ENCODE measurements around the gene SWSAP1. TPM values are rescaled to one million over a fixed set of nuclear protein-coding genes. Genes with fewer than 3 reads are reported as not detected.

The SWSAP1 gene
- total RNA-seq, 1 donor from 2014 or later, result 2.7 TPM

DNA sequence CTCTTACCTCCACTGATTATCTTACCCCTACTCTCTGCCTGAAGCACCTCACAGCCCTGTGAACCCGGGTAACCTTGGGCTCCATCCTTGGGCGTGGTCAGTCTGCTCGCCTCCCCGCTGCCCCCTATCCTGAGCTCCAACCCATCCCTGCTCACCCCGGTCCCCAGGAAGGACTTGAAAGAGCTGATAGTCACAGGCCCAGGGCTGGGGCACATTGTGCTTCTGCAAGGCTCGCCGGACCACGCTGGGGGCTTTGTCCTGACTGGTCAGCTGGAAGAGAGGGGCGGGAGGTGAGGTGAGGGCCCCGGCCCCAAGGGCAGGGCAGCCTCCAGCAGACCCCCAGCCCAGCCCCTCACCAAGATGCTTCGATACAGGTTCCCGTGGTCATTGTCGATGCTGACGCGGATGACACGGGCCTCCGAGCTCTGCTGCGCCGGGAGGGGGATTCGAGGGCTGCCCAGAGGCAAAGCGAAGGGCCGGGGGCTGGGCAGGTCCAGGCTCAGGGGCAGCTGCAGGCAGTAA, 22.7 kb downstream of the SWSAP1 start:
- Mint-ChIP-seq H3K4me1 (no peaks in the 10 kb centered on the region), H3K4me3 (no peak overlapping the region), H3K27me3 (ENCODE audit: low read depth) (no peaks in the 10 kb centered on the region), H3K9me3 (no peaks in the 10 kb centered on the region), H3K36me3 (peaks cover 12% of the 10 kb centered on the region), H3K27ac (no peak overlapping the region)
- no peak for DNase-seq (ENCODE audit: low spot score in 2 of 2, unreplicated experiment in 2 of 2)
- TF ChIP-seq, protein P1, sequence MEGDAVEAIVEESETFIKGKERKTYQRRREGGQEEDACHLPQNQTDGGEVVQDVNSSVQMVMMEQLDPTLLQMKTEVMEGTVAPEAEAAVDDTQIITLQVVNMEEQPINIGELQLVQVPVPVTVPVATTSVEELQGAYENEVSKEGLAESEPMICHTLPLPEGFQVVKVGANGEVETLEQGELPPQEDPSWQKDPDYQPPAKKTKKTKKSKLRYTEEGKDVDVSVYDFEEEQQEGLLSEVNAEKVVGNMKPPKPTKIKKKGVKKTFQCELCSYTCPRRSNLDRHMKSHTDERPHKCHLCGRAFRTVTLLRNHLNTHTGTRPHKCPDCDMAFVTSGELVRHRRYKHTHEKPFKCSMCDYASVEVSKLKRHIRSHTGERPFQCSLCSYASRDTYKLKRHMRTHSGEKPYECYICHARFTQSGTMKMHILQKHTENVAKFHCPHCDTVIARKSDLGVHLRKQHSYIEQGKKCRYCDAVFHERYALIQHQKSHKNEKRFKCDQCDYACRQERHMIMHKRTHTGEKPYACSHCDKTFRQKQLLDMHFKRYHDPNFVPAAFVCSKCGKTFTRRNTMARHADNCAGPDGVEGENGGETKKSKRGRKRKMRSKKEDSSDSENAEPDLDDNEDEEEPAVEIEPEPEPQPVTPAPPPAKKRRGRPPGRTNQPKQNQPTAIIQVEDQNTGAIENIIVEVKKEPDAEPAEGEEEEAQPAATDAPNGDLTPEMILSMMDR (IDR thresholded peaks at IDR 0.05; ENCODE audit: unreplicated experiment), result no peak

DNA sequence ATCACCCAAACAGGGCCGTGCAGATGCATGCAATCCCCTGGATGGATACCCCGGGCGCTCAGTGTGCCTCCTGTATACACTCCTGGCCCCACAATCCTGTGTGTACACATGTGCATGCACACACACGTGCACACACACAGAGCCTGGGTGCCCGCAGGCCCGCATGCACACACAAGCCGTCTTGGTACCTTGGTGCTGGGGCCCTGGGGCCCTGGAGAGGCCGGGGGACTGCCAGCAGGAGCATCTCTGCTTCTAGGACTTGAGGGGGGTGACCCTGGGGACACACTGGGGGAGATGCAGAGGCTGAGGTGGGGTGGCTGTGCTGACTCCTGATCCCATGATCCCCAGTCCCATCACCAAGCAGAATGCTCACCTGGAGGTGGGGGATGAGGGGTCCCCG, 25.2 kb downstream of the SWSAP1 start:
- Mint-ChIP-seq H3K27me3 (ENCODE audit: low read depth) (no peaks in the 10 kb centered on the region), H3K9me3 (no peaks in the 10 kb centered on the region), H3K27ac (no peak overlapping the region), H3K4me1 (peaks cover under 1% of the 10 kb centered on the region), H3K36me3 (peaks cover 13% of the 10 kb centered on the region), H3K4me3 (no peak overlapping the region)
- TF ChIP-seq, protein P1 (IDR thresholded peaks at IDR 0.05; ENCODE audit: unreplicated experiment), result no peak
- no peak for DNase-seq (ENCODE audit: low spot score in 2 of 2, unreplicated experiment in 2 of 2)

DNA sequence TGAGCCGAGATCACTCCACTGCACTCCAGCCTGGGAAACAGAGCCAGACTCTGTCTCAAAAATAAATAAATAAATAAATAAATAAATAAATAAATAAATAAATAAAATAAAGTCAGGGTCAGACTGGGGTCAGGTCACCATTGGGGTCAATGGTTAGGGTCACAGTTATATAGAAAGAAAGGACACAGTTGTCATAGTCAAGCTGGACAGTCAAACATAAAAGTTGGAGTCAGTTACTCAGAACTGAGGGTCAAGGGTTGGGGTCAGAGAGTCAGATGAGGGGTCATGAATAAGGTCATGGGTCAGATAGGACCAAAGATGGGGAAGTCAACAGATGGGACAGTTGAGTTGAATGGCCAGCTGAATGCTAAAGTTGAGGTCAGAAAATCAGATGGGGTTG, 26.3 kb downstream of the SWSAP1 start:
- DNase-seq (ENCODE audit: low spot score in 2 of 2, unreplicated experiment in 2 of 2), result no peak
- no peak overlapping the region for H3K27ac Mint-ChIP-seq
- H3K4me3 Mint-ChIP-seq, result no peak overlapping the region
- peaks cover 6% of the 10 kb centered on the region for H3K4me1 Mint-ChIP-seq
- TF ChIP-seq, protein P1 (IDR thresholded peaks at IDR 0.05; ENCODE audit: unreplicated experiment), result no peak
- peaks cover 14% of the 10 kb centered on the region for H3K36me3 Mint-ChIP-seq
- H3K9me3 Mint-ChIP-seq, result no peaks in the 10 kb centered on the region
- no peaks in the 10 kb centered on the region for H3K27me3 Mint-ChIP-seq (ENCODE audit: low read depth)

DNA sequence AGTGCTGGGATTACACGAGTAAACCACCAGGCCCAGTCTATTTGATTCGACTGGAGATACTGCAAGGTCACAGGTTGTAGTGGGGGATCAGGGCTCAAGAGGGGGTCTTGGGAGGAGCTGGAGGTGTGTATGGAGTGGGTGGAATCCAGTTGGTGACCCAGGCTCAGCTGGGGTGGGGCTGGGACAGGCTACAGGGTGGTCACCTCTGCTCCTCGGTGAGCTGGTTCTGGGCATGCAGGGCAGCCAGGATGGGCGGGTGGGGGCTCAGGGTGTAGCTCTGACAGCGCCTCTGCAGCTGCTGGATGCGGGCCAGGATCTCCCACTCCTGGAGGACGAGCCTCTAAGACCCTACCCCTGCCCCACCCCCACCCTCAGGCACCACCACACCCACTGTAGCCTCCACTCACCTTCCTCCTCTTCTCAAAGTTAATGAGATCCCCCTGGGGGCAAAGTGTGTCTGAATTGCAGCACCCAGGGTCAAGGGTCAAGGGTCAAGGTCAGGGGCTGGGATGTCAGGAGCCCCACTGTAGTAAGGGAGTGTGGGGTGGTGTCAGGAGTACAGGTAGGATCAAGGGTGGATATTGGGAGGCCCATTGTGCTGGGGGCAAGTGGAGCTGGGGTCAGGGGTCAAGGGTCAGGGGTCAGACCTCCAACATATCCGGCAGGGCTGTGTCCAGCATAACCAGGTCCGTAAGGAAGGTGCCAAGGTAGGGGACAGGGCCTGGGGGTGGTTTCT, 27.5 kb downstream of the SWSAP1 start:
- H3K27ac Mint-ChIP-seq, result no peak overlapping the region
- TF ChIP-seq, protein P1 (IDR thresholded peaks at IDR 0.05; ENCODE audit: unreplicated experiment), result no peak
- peaks cover 6% of the 10 kb centered on the region for H3K4me1 Mint-ChIP-seq
- H3K27me3 Mint-ChIP-seq (ENCODE audit: low read depth), result no peaks in the 10 kb centered on the region
- peaks cover 14% of the 10 kb centered on the region for H3K36me3 Mint-ChIP-seq
- no peaks in the 10 kb centered on the region for H3K9me3 Mint-ChIP-seq
- H3K4me3 Mint-ChIP-seq, result no peak overlapping the region
- DNase-seq (ENCODE audit: low spot score in 2 of 2, unreplicated experiment in 2 of 2), result no peak

DNA sequence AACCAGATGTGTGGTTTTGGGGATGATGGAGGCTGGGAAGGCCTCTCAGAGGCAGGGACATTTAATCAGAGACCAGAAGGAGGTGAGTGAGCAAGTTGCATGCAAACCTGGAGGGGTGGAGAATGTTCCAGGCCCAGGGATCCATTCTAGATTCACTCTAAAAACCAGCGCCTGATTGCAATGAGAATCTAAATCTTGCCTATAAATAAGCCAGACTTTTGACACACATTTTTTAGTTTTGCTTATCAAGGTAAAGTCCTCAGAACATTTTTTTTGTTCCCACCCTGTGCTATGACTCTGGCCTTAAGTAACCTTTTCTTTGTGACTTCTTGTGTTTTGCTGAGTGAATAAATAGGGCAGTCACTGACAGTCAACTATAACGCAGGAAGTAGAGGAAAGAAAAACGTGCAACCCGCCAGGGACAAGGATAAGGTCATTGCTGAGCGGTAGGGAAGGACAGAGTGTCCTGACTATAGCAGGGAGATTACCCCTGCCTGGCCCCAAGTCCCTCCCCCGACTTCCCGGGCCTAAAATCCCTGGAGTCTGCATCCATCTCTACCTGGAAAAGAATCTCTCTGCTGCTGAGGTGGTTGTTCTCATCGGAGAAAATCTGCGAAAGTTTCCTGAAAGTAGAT, 30.2 kb downstream of the SWSAP1 start:
- no peak for DNase-seq (ENCODE audit: low spot score in 2 of 2, unreplicated experiment in 2 of 2)
- Mint-ChIP-seq H3K9me3 (no peaks in the 10 kb centered on the region), H3K4me1 (peaks cover 6% of the 10 kb centered on the region), H3K27me3 (ENCODE audit: low read depth) (no peaks in the 10 kb centered on the region), H3K36me3 (peaks cover 11% of the 10 kb centered on the region), H3K4me3 (no peak overlapping the region), H3K27ac (peak overlapping the region; percentile 79)
- TF ChIP-seq, protein P1 (IDR thresholded peaks at IDR 0.05; ENCODE audit: unreplicated experiment), result no peak
